ENCODE results near the gene DCAKD. TPM values are rescaled to one million over a fixed set of nuclear protein-coding genes. Genes with fewer than 3 reads are reported as not detected.

The DCAKD gene
- total and polyA plus RNA-seq, 5 experiments from 2014 or later: 13.1 to 37.9 (median 16.1) TPM

Other genes with a start within 250 kb of the DCAKD start
- not detected for gene GJC1, start 221.3 kb downstream of the DCAKD start, total RNA-seq
- not detected for gene GJC1, start 221.3 kb downstream of the DCAKD start, polyA plus RNA-seq
- not detected for gene HIGD1B, start 203.7 kb downstream of the DCAKD start, total RNA-seq
- under 1 TPM in 2 of 3 donors, not detected in 1; 0.35 to 0.75 TPM for gene HIGD1B, start 203.7 kb downstream of the DCAKD start, polyA plus RNA-seq
- 100 to 1,000 TPM; 101 to 113 TPM for gene EFTUD2, start 152.2 kb downstream of the DCAKD start, total RNA-seq
- gene EFTUD2, start 152.2 kb downstream of the DCAKD start, polyA plus RNA-seq: 10 to 100 TPM; 57.0 to 79.0 (median 68.3) TPM
- gene GFAP, start 136.1 kb downstream of the DCAKD start, total RNA-seq: not detected
- under 1 TPM in 2 of 3 donors, not detected in 1; 0.06 to 0.24 TPM for gene GFAP, start 136.1 kb downstream of the DCAKD start, polyA plus RNA-seq
- gene KIF18B, start 103.9 kb downstream of the DCAKD start, total RNA-seq: not detected
- gene KIF18B, start 103.9 kb downstream of the DCAKD start, polyA plus RNA-seq: not detected
- gene C1QL1, start 83.3 kb downstream of the DCAKD start, total RNA-seq: not detected
- gene C1QL1, start 83.3 kb downstream of the DCAKD start, polyA plus RNA-seq: not detected
- gene NMT1, start 9.7 kb upstream of the DCAKD start, total RNA-seq: 100 to 1,000 TPM; 130 to 139 TPM
- 10 to 100 TPM; 55.2 to 70.8 (median 65.0) TPM for gene NMT1, start 9.7 kb upstream of the DCAKD start, polyA plus RNA-seq
- gene PLCD3, start 80.9 kb upstream of the DCAKD start, total RNA-seq: 1 to 10 TPM; 1.6 to 4.0 TPM
- gene PLCD3, start 80.9 kb upstream of the DCAKD start, polyA plus RNA-seq: under 1 TPM; 0.35 to 0.65 (median 0.56) TPM
- 10 to 100 TPM; 39.4 to 48.5 TPM for gene ACBD4, start 84.1 kb upstream of the DCAKD start, total RNA-seq
- 10 to 100 TPM; 10.5 to 17.4 (median 11.7) TPM for gene ACBD4, start 84.1 kb upstream of the DCAKD start, polyA plus RNA-seq
- 10 to 100 TPM; 34.3 to 35.1 TPM for gene HEXIM1, start 96.8 kb upstream of the DCAKD start, total RNA-seq
- 1 to 10 TPM; 4.9 to 6.8 (median 5.4) TPM for gene HEXIM1, start 96.8 kb upstream of the DCAKD start, polyA plus RNA-seq
- 1 to 10 TPM; 3.4 to 4.4 TPM for gene HEXIM2, start 110.2 kb upstream of the DCAKD start, total RNA-seq
- gene HEXIM2, start 110.2 kb upstream of the DCAKD start, polyA plus RNA-seq: 1 to 10 TPM; 2.6 to 3.6 (median 3.3) TPM
- gene FMNL1, start 170.3 kb upstream of the DCAKD start, total RNA-seq: 100 to 1,000 TPM; 383 to 394 TPM
- 10 to 100 TPM; 18.0 to 35.5 (median 21.5) TPM for gene FMNL1, start 170.3 kb upstream of the DCAKD start, polyA plus RNA-seq
- under 1 TPM; 0.47 to 0.75 TPM for gene SPATA32, start 210.5 kb upstream of the DCAKD start, total RNA-seq
- gene SPATA32, start 210.5 kb upstream of the DCAKD start, polyA plus RNA-seq: under 1 TPM; 0.30 to 0.81 (median 0.44) TPM